Endothelial cell of hepatic sinusoid (primary cell): ENCODE data around the gene CXCL6.

Experiments used
- in situ Hi-C: cut with HindIII; loops from 2 replicates; pipeline ENCODE4 v1.10.0; 2017; ENCODE audit warnings: low sequenced_read_pairs

The CXCL6 gene

DNA sequence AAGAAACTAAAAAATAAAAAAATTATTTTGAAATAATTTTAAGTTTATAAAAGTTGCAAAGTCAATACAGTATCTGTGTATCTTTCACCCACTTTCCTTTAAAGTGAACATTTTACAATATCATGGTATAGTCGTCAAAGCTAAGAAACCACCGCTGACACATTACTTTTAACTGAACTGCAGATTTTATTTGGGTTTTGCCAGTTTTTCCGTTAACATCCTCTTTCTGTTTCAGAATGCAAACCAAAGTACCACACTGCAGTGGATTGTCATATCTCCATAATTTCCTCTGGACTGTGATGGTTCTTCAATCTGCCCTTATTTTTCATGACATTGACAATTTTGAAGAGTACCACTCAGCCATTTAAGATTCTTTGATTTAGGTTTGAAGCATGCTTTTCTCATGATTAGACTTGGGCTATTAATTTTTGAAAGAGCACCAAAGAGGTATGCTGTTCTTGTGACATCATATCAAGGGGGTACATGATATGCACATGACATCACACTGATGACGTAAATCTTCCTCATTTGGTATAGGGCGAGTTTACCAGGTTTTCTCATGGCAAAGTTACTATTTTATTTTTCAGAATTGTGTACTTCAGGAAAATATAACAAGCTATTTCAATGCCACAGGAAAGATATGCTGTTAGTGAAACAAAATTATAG is 29.1 kb downstream of the CXCL6 start:
- in situ Hi-C loops = no loop called here

- in situ Hi-C loops = no loop called here
Observed at GRCh38 chr4:73866246-73866645, 29.8 kb downstream of the CXCL6 start.

- in situ Hi-C loops = no loop called here
Observed at GRCh38 chr4:73867783-73868182, 31.3 kb downstream of the CXCL6 start.

DNA sequence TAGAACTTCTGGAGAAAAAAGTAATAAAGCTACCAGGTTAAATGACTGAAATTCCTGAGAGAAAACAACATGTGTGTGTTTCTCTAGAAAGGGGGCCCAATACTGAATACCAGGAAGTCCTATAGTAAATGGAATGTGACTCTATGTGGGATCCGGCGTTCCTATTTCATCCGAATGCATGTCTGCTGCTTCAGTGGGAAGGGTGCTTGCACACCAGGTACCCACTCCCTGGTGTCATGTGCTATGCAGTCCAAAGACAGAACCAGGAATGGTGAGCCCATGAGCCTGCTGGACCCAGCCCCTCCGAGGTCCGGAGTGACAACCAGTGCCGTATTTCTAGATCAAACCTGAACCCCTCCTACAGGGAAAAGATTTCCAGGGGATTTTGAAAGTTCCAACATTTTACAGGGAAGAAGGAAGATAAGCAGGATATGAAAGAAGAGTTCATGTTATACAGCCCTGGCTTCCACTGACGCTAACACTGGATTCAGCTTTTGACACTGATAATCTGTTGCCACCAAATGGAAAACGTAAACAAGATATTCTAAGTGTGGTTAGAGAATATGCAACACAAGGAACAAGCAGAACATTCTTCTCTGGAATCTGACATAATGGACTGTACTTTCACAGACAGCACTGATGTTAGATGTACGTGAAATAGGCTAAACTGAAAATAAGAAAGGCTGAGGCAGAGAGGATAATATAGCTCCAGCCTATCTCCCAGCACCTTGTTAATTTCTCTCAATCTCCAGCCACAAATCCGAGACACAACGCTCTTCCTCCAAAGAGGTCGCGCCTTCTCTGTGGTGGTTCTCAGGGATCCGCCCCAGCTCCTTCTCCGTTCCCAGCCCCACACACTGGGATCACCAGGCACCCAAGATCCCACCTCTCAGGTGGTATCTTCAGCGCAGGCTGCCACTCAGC is 32.0 kb downstream of the CXCL6 start:
- in situ Hi-C loops = no loop called here

- in situ Hi-C loops = no loop called here
Observed at GRCh38 chr4:73869130-73870055, 32.9 kb downstream of the CXCL6 start, which contains the start of gene CXCL1. CXCL1 (plus strand) TSS chr4:73869393; CDS start chr4:73869471, 78 bp downstream.

- in situ Hi-C loops = no loop called here
Observed at GRCh38 chr4:73870260-73870659, 33.8 kb downstream of the CXCL6 start.

- in situ Hi-C loops = no loop called here
Observed at GRCh38 chr4:73870768-73871167, 34.3 kb downstream of the CXCL6 start.

- in situ Hi-C loops = no loop called here
Observed at GRCh38 chr4:73871511-73872310, 35.2 kb downstream of the CXCL6 start.

DNA sequence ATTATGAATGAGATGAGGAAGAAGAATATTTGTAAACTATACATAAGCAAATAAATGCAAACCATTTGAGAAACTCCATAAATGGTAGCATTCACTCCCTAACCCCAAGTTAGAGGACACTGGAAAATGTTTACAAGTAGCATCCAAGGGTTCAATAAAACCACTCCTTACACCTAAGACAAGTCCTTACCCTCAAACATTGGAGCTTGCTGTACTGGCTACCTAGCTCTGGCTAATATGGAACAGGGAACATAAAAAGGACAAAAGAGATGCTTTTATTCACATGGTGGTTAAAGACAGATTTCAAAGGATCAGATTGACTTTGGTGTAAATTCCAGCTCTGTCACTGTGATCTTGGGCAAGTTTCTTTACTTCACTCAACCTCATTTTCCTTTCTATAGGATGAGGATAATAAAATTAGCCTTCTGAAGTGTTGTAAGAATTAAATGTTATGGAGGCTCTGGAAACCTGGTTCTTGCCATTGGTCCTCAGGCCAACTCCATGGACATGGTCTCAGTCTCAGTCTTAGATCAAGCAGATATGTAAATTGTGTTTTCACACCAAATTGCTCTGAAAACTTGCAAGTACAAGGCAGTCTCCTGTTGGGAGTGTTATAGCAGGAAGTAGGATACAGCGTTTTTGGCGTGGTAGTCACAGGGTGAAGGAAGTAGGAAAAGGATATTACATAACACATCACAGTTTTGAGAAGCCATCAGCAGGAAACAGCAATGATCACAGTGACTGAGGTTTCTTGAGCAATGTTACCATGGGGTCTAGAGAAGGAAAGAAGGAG is 36.0 kb downstream of the CXCL6 start:
- in situ Hi-C loops = no loop called here

GRCh38 chr4:73874386-73874785 is 37.9 kb downstream of the CXCL6 start:
- in situ Hi-C loops = no loop called here

DNA sequence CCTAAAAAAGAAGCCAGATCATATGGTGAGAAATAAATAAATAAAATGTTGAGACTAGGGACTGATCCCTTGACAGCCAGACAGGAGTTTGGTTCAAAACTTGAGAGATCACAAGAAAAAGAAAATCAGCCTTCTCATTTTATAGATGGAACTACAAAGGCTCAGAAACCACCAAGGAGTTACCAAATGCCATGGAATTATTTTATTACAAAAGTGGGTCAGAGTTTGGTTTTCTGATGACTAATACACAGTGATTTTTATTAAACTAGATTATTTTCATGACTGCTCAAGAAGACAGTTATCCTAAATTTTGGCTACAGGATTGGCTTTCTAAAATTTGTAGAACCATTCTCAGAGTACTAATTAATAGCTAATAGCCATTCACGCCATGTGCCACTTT is 38.9 kb downstream of the CXCL6 start:
- in situ Hi-C loops = no loop called here

GRCh38 chr4:73883306-73883705 is 46.8 kb downstream of the CXCL6 start:
- in situ Hi-C loops = no loop called here

- in situ Hi-C loops = no loop called here
Observed at GRCh38 chr4:73885574-73886267, 49.2 kb downstream of the CXCL6 start.
